Raji (cell line): ENCODE results near the gene AP2A2.

Experiments
- POLR2A ChIP-seq: IDR thresholded peaks from 2 replicates; pipeline ENCODE4 v1.6.1; 2011; ENCODE audit warnings: low read depth, low read length, control low read depth; ENCODE audit not compliant: insufficient read depth

Gene AP2A2

DNA sequence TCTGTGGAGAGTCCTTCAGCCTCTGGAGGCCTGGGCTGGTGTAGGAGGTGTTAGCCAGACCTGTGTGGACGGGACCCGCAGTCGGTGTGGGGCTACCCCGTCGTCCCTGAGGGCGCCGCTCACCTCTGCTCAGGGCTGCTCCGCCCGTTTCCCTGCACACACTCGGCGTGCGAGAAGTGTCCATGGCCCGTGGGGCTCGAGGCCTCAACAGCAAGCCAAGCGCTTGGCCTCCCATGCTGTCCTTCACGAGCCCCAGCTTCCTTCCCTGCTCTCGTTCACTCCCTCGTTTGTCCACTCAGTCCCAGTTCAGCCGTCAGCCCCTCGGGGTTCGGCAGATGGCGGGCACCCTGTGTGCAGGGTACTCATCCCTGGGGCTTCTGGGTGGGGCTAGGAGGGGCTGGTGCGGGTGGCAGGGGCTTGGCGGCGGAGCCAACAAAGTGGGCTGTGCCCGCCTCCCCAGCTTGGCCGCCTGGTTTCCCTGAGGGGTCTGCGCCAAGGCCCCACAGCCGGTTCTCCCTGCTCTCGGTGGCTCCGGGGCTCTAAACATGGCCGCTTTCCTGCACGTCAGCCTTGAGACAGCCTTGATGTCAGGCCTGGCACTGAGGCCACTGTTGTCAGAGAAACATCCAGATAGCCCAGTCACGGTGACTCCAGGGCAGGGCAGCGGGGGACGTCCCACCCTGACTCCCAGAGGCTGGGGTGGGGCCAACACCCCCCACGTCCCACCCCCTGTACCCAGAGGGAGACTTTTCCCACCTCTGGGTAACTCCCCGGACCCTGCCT, 107.5 kb downstream of the AP2A2 start:
- TF ChIP-seq POLR2A: no peak

DNA sequence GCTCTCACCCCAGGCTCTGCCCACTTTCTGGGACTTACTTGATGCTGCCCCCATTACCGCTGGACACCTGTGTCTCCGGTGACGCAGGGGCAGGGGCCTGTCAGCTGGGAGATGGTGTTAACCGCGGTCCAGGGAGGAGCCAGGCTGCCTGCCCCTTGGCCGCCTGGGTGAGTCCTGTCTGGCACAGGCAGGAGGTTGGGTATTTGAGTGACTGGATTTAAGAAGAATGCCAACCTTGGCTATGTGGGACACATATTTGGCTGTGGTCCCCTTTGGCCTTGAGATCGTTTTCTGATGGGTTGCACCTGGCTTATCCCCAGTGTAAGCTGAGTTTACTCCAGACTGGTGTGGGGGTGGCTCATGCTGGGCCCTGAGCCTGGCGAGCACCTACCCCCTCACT, 108.3 kb downstream of the AP2A2 start:
- no peak for TF ChIP-seq POLR2A

DNA sequence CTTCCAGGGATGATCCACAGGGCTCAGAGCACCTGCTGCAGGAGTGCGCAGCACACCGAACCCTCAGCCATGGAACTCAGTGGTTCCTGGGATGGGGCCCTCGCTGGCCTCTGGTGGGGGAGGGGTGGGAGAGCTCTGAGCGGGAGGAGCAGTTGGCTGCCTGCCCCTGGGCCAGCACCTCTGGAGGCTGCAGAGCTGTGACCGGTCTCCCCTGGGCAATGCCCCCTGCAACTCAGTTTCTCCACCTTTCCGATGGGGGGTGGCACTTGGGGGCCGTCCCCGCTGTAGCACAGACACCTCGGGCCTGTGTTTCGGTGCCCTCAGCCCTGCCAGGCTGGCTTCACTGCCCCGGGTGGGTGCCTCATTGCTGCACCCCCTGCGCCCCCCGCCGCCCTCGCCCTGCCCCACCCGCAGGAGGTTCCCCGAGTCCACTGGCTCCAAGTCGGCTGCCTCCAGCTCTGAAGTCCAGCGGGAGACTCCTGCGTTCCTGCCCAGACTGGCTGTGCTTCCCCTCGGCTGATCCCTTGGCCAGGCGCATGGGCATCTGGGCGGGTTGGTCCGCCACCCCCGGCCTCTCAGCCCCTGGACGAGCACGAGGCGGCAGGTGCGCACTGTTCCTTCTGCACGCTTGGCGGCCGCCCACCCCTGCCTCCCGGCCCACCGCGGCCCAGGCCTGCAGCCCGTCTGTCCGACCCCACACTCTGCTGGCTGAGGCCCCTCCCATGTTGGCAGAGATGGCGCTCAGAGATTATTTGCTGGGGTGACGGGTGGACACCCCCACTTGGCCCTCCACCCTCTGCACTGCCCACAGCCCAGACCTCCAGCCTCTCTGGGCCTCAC, 109.0 kb downstream of the AP2A2 start:
- no peak for TF ChIP-seq POLR2A

DNA sequence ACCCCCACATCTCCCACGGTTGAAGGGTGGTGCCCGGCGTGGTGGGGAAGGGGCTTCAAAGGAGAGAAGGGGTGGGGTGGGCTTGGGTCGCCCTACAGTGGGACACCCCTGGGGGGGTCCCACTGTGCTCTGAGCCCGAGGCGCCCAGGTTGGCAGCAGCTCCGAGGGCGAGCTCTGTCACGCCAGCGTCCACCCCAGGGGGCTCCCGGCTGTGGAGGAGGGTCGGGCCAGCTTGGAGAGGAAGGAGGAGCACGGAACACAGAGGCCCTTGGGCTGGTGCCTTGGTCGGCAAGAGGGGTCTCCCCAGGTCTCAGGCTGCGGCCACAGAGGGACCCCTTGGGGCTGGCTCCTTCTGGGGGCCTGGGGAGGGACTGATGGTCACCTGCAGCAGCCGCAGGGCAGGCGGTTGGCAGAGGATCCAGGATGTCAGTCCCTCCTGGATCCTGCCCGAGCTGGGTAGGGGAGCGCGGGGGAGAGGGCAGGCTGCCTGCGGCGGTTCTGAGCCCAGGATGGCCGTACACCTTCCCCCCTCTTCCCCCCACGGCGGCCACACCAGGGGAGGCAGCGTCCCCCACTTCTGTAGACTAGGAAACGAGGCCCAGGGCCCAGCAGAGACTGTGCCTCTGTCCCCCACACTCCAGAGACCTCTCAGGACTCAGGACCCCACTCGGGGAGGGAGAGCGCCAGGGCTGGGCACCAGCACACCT, 110.1 kb downstream of the AP2A2 start:
- no peak for TF ChIP-seq POLR2A

DNA sequence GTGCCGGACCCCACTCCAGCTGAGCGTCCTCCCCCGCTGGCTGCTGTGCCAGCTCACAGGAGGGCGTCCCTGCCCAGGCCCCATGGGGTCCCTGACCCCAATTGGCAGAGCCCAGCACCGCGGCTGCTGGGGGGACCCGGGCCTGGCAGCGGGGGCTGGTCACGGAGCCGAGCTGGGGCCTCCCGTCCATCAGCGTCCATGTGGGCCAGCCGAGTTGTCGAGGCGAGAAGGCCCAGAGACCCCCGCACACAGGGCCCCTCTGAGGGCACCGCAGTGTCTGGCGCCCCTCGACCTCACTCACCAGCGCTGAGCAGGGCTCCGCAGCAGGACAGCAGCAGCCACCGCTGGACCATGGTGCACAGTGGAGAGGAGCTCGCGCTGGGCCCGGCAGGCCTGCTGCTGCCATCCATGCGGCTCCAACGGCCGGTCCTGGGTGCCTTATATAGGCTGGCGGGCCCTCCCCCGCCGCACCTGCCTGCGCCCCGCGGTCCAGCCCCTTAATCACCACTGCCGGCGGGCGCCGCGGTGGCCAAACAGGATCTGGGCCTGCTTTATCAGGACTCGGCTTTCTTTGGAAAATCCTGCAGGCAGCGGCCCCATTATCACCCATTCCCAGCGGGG, 110.7 kb downstream of the AP2A2 start, which contains the start of gene MUC6:
Gene MUC6, minus strand, starts transcription at position 416 of the 621 bp plus-strand sequence. Its CDS starts 63 bp downstream, at position 353.
- TF ChIP-seq POLR2A: no peak

DNA sequence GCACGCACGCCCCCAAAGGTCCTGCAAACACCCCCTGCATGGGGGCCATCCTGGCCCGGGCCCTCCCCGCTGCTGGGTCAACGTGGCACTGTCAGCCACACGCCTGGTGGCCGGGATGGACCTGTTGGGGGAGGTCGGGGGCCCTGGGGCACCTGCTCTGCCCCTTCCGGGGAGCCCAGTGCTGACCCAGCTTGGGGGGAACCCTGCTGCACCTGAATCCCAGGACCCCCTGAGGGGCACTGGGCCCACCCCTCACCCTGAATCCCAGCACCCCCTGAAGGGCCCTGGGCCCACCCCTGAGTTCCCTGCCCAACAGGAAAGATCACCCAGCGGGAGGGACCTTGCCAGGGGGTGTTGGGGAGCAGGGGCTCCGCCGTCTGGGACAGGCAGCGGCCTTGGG, 111.3 kb downstream of the AP2A2 start:
- no peak for TF ChIP-seq POLR2A

DNA sequence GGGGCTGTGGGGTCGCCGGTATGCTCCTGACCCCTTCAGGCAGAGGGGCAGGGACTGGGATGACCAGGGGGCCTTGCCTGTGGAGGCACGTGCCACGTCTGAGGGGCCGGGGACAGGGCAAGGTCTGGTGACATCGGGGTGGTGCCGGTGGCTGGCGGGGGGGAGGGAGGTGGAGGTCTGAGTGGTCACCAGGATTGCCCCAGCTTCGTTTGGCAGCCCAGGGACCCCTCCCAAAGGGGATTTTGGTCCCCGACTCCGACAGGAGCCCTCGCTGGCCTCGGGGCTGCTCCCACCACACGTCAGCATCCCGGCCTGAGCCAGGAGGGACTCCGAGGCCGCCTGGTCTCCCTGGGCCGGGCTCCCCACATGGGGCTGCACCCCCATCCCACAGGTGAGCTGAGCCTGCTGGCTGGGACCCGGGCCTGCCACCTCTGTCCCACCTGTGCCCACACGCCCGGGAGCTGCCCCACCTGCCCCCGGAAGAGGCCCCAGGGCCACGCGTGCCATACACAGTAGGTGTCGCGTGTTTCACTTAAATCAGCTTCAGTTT, 111.9 kb downstream of the AP2A2 start:
- no peak for TF ChIP-seq POLR2A

DNA sequence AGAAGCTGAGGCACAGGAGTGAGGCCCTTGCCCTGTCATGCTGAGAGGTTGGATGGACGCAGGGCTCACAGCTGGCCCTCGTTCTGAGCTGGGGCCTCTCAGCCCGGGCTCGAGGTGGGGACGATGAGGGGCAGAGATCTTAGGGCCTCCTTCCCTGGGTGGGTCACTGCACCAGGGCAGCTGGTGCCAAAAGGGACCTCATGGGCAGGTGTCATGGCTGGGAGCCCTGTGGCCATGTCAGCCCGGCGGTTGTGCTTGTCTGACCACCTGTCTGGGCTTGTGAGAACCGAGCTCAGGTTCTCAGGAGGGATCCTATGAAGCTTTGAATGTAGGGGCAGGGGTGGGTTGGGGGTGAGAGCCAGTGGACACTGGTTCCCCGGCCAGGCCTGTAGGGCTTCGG, 112.7 kb downstream of the AP2A2 start:
- no peak for TF ChIP-seq POLR2A

DNA sequence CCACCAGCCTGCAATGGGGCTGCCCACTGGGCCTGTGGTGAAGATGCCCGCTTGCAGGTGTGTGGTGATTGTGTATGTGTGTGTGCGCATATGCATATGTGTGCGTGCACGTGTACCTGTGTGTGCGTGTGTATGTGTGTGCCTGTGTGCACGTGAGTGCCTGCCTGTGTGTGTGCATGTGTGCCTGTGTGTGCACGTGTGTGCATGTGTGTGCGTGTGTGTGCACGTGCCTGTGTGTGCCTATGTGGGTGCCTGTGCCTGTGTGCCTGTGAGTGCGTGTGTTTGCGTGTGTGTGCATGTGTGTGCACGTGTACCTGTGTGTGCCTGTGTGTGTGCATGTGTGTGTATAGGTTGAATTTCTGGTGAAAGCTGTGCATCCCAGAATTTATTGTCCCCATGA, 113.3 kb downstream of the AP2A2 start:
- no peak for TF ChIP-seq POLR2A

DNA sequence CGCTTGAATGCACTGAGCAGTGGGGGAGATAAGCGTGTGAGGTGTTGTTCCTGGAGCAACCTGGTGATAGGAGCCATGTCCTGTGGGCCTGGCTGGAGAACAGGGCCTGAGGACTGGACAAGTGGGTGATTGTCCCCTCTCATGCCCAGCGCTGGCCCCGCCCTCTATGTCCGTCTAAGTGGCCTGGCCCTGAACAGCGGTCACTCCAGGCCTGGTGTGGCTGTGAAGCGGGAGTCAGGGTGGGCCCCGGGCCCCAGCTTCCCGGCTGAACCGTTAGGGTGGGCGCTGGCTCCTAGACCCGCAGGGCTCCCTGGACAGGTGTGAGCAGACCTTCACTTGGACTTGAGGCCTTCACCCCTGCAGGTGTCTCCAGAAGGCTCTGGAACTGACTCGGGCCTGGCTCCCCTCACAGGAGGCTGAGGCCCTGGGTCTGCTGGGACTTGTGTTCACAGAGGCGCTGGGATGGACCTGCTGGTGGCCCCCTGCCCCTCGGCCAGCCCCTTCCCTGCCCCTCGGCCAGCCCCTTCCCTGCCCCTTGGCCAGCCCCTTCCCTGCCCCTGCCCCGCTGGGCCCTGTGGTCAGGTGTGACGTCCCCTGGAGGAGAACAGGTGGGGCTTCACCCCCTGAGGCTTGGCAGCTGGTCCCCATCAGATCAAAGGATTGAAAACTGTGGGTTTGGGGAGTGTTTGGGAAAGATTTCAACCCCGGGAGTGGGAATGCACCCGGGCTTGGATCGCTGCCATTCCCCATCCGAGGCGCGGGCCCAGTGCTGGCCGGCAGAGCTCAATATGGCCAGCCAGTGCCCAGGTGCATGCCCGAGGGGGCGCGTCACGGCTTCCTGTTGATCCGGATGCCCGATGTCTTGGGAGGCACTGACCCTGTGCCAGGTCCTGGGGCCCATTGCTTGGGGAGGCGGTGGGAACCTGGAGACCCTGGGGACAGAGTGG, 114.1 kb downstream of the AP2A2 start:
- TF ChIP-seq POLR2A: no peak

DNA sequence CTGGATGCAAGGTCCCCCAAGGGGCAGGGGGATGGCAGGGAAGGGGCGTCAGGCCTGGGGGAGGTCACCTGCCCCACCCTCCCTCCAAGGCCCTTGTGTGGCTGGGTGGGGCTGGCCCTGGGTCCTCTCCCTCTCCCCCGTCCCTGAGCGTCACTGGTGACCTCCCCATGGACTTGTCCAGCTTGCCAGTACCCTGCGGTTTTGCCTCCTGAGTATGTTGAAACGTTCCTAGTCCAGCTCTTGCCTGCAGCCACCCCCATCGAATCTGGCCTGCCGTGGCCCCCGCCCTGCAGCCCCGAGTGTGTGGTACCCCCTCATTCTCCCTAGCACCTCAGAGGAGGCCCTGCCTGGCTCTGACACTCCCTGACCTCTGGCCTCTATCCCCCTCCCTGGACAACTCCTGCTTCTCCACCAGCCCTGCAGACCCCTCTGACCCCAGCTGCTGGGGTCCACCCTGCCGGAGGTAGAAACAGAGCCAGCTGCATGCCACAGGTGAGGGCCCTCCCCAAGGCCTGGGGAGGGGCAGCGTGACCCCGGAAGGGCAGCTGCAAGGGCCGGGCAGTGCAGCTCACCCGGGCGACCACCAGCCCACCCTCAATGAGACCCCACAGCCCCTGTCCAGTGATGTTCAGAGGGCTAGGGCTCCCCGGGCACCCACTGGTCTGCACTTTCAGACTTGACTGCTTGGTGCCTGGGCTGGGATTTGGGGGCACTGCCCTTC, 114.9 kb downstream of the AP2A2 start:
- no peak for TF ChIP-seq POLR2A

DNA sequence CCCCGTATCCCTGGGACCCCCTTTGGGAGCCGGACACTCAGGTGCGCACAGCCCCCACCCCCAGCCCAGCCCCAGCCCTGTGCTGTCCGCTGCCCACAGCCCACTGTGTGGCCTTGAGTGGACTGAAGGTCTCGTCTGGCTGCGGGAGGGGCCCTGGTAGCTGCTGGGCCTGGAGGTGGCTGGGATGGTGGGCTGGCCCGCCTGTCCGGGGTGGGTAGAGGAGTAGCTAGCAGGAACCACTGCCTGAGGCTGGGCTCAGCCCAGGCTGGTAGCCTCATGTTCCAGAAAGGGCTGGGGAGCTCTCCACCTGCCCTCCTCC, 115.4 kb downstream of the AP2A2 start:
- no peak for TF ChIP-seq POLR2A

DNA sequence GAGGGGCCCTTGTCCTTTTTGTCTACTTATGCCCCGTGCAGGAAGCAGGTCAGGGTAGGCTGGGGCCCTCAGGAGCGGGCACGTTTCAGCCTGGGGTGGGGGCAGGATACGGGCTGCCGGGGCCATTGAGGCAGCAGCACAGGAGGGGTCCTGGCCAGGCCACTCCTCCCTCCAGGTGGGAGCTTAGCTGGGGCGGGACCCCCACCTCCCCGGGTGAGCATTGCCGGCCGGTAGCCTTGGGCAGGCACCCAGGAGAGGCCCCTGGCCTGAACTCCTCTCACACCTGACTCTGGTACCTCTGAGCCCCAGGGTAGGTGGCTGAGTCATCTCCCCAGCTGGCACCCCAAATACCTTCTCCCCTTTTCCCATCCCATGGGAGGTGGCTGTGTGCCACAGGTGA, 115.8 kb downstream of the AP2A2 start:
- TF ChIP-seq POLR2A: no peak

DNA sequence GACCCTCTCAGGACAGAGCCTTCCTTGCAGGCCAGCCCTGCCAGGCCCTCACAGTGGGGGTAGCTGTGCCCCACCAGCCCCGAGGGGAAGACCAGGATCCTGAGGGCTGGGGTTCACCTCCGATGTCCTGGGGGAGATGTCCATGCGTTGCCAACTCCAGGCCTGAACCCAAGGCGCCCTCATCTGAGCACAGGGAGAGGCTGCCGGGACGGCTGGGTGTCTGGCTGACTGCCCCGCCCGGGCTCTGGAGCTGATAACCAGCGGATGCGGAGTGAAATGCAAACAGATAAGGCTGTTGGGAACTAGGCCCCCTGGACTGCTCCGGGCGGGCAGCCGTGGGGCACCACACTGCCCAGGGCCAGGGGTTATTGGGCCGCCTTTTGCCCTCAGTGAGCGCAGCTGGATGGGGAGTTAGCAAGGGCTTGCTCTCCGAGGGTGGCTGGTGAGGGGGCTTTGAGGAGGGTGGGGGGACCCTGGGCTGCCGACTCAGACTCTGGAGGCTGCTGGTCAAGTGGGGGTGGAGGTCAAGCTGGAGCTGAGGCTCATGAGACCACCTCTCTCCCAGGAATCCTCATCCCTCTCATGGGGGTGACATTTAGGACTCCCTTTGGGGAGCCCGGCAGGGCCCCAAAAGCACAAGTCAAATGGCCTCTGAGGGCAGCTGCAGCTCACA, 116.4 kb downstream of the AP2A2 start:
- no peak for TF ChIP-seq POLR2A
